IMR-90 (cell line): Measurements from ENCODE around the gene MMP3. TPM values are rescaled to one million over a fixed set of nuclear protein-coding genes. Genes with fewer than 3 reads are reported as not detected.

ENCODE experiments used
- ATAC-seq: fragments of 200-7000 bp; cut with Tn5 transposase; 2 replicates; pipeline ENCODE4 v1.9.1; 2020; ENCODE audit warnings: low read depth, mild to moderate bottlenecking, moderate library complexity
- BruUV-seq: library from RNA; stranded (reverse); fragments of 400-500 nt; replicated peaks from 2 replicates; lab custom pipeline; 2021; lab: Mats Ljungman, UMichigan
- CTCF ChIA-PET: fragments of 300-600 bp; formaldehyde crosslinking; extraction: SDS; loops from one replicate; lab custom pipeline; 2021; ENCODE audit warnings: antibody characterized with exemption; lab: Yijun Ruan, JAX
- POLR2A ChIA-PET: fragments of 300-600 bp; sonication (Branson Sonifier 250); formaldehyde crosslinking; loops from one replicate; lab custom pipeline; 2022; ENCODE audit warnings: antibody characterized with exemption; ENCODE audit not compliant: unreplicated experiment; lab: Charles Lee
- DNase-seq: peaks from one replicate; pipeline ENCODE4 v3.0.0; 2013
- H2AFZ ChIP-seq: replicated peaks from 2 replicates; pipeline ENCODE3; 2013; ENCODE audit warnings: low read length, mild to moderate bottlenecking; ENCODE audit not compliant: poor library complexity
- H2AK5ac ChIP-seq: 2 replicates; pipeline ENCODE4 v1.6.1; 2013; ENCODE audit warnings: low read depth, low read length, inconsistent platforms
- H2AK9ac ChIP-seq: replicated peaks from 2 replicates; pipeline ENCODE3; 2013; ENCODE audit warnings: mild to moderate bottlenecking, low read depth, low read length, moderate library complexity; ENCODE audit not compliant: poor library complexity
- H2BK120ac ChIP-seq: 2 replicates; pipeline ENCODE4 v1.6.1; 2013; ENCODE audit warnings: low read depth, low read length, inconsistent platforms
- H2BK15ac ChIP-seq: 3 replicates; pipeline ENCODE4 v1.6.1; 2013; ENCODE audit warnings: low read depth, low read length, inconsistent platforms
- H2BK20ac ChIP-seq: 2 replicates; pipeline ENCODE4 v1.6.1; 2013; ENCODE audit warnings: low read depth, mild to moderate bottlenecking, inconsistent platforms, low read length, moderate library complexity
- H2BK5ac ChIP-seq: 2 replicates; pipeline ENCODE4 v1.6.1; 2013; ENCODE audit warnings: mild to moderate bottlenecking, low read depth, low read length, inconsistent platforms; ENCODE audit not compliant: poor library complexity, severe bottlenecking
- H3K14ac ChIP-seq: replicated peaks from 2 replicates; pipeline ENCODE4 v1.6.1; 2013; ENCODE audit warnings: low read depth, low read length, inconsistent platforms
- H3K18ac ChIP-seq: 2 replicates; pipeline ENCODE4 v1.6.1; 2013; ENCODE audit warnings: low read depth, low read length, control low read depth
- H3K23ac ChIP-seq: 2 replicates; pipeline ENCODE4 v1.6.1; 2013; ENCODE audit warnings: low read depth, low read length, inconsistent platforms
- H3K27ac ChIP-seq: 2 replicates; pipeline ENCODE4 v1.5.1; 2013; ENCODE audit warnings: mild to moderate bottlenecking, control low read depth, low read length; ENCODE audit not compliant: insufficient read depth
- H3K27me3 ChIP-seq: 2 replicates; pipeline ENCODE4 v1.6.1; 2013; ENCODE audit warnings: low read length; ENCODE audit not compliant: control insufficient read depth, insufficient read depth
- H3K36me3 ChIP-seq: 2 replicates; pipeline ENCODE4 v1.6.1; 2013; ENCODE audit warnings: low read length, mixed read lengths; ENCODE audit not compliant: control insufficient read depth, insufficient read depth
- H3K4ac ChIP-seq: 2 replicates; pipeline ENCODE4 v1.6.1; 2013; ENCODE audit warnings: low read depth, low read length, inconsistent platforms
- H3K4me1 ChIP-seq: 2 replicates; pipeline ENCODE4 v1.6.1; 2013; ENCODE audit warnings: low read length, mixed read lengths; ENCODE audit not compliant: control insufficient read depth, insufficient read depth
- H3K4me2 ChIP-seq: 2 replicates; pipeline ENCODE4 v1.6.1; 2013; ENCODE audit warnings: low read depth, mild to moderate bottlenecking, control low read depth, low read length, moderate library complexity
- H3K4me3 ChIP-seq: 2 replicates; pipeline ENCODE4 v1.5.1; 2013; ENCODE audit warnings: low read depth, mild to moderate bottlenecking, control low read depth, low read length, moderate library complexity; ENCODE audit not compliant: insufficient read depth
- H3K56ac ChIP-seq: 2 replicates; pipeline ENCODE4 v1.6.1; 2013; ENCODE audit warnings: low read length, inconsistent platforms; ENCODE audit not compliant: insufficient read depth; ENCODE audit errors: extremely low read depth
- H3K79me1 ChIP-seq, 2 experiments: 2 replicates each; pipeline ENCODE4 v1.6.1; 2013; ENCODE audit warnings: low read length in 2 of 2, inconsistent platforms in 1 of 2, low read depth in 1 of 2
- H3K9ac ChIP-seq: 2 replicates; pipeline ENCODE4 v1.6.1; 2013; ENCODE audit warnings: low read depth, low read length, control low read depth
- H3K9me1 ChIP-seq: 2 replicates; pipeline ENCODE4 v1.6.1; 2013; ENCODE audit warnings: low read length, inconsistent platforms; ENCODE audit not compliant: insufficient read depth
- H3K9me3 ChIP-seq: 2 replicates; pipeline ENCODE4 v1.6.1; 2013; ENCODE audit warnings: low read length; ENCODE audit not compliant: control insufficient read depth, insufficient read depth
- H4K20me1 ChIP-seq: 2 replicates; pipeline ENCODE4 v1.6.1; 2013; ENCODE audit warnings: low read length, inconsistent platforms; ENCODE audit not compliant: insufficient read depth
- H4K5ac ChIP-seq: 2 replicates; pipeline ENCODE4 v1.6.1; 2013; ENCODE audit warnings: mild to moderate bottlenecking, low read depth, low read length, control low read depth
- H4K8ac ChIP-seq, 2 experiments: 2 replicates each; pipeline ENCODE4 v1.6.1; 2013; ENCODE audit warnings: low read depth in 2 of 2, low read length in 2 of 2, control low read depth in 1 of 2, inconsistent platforms in 1 of 2
- H4K91ac ChIP-seq: 2 replicates; pipeline ENCODE4 v1.6.1; 2013; ENCODE audit warnings: low read depth, low read length, inconsistent platforms; ENCODE audit not compliant: insufficient read depth
- CHD1 ChIP-seq: IDR thresholded peaks from 2 replicates; pipeline ENCODE4 v1.6.1; 2012; ENCODE audit warnings: low read depth, low read length, improper control_type of control experiment
- MAZ ChIP-seq: IDR thresholded peaks from 2 replicates; pipeline ENCODE4 v1.6.1; 2012; ENCODE audit warnings: low read depth, mild to moderate bottlenecking, low read length, improper control_type of control experiment, moderate library complexity, borderline replicate concordance
- RCOR1 ChIP-seq: IDR thresholded peaks from 2 replicates; pipeline ENCODE4 v1.6.1; 2012; ENCODE audit warnings: mild to moderate bottlenecking, low read length, improper control_type of control experiment; ENCODE audit not compliant: insufficient replicate concordance
- WGBS, 2 experiments: methylation state at CpG; one replicate each; pipeline versions ENCODE4 v1.1.5 to v1.1.7; 2013; ENCODE audit warnings: missing lambda C conversion rate in 2 of 2; ENCODE audit not compliant: insufficient read length in 1 of 2; ENCODE audit errors: extremely low coverage in 2 of 2; 5-methylcytosine and 5-hydroxymethylcytosine counted together
- dilution Hi-C: fragments of 300-500 bp; cut with HindIII; formaldehyde crosslinking; loops from one replicate; pipeline ENCODE4 v1.14.3; 2018; ENCODE audit warnings: low sequenced_read_pairs; ENCODE audit not compliant: unreplicated experiment
- in situ Hi-C: fragments of 300-500 bp; cut with MboI; formaldehyde crosslinking; loops from 3 replicates; pipeline ENCODE4 v1.14.3; 2019; ENCODE audit warnings: low sequenced_read_pairs, inconsistent platforms, mixed read lengths
- intact Hi-C: fragments of 100-400 bp; cut with micrococcal nuclease; formaldehyde crosslinking; loops from 2 replicates; pipeline ENCODE4 v1.10.0; 2022
- polyA plus RNA-seq, 3 experiments: library from polyadenylated mRNA; depleted of rRNA; stranded (reverse); fragments of >200 nt; gene quantifications; 2 replicates each; pipeline ENCODE4 v1.2.3, GENCODE V29; 2012; ENCODE audit warnings: low replicate concordance in 1 of 3
- total RNA-seq: library from RNA; depleted of rRNA; stranded (reverse); fragments of >200 nt; gene quantifications from 2 replicates; pipeline ENCODE4 v1.2.3, GENCODE V29; 2012
- TF ChIP-seq, protein P1 (sequence below): fragments of 150-350 bp; IDR thresholded peaks from 2 replicates; pipeline ENCODE4 v1.6.1; 2017; ENCODE audit warnings: mild to moderate bottlenecking, antibody characterized with exemption, low read length, low read depth

MMP3 gene
- total and polyA plus RNA-seq, 2 of the 4 experiments (the other 2 are of a cell fraction) = under 0.01 to 0.39 TPM

DNA sequence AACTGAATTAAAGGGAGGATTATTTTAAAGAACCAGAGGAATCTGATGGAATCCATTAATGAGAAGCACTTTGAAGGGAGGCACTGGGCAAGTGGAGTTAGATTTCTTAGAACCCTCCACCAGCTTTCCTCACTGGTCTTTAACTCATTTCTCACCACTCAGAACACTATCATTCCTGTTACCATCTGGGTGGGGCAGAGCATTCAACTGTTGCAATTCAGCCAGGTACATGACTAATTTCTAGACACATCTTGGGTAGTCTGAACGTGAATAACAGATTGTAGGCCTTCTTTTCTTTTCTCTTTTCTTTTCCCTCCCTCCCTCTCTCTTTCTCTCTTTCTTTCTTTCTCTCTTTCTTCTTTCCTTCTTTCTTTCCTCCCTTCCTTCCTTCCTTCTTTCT is 29.9 kb downstream of the MMP3 start:
- H3K4me2 ChIP-seq = no peak overlapping the region
- H3K23ac ChIP-seq = no peak overlapping the region
- no peaks in the 10 kb centered on the region for H3K36me3 ChIP-seq
- no peak overlapping the region for H3K27ac ChIP-seq
- no peaks in the 10 kb centered on the region for H4K20me1 ChIP-seq
- H3K56ac ChIP-seq = no peak overlapping the region
- WGBS, 2 experiments = 88% methylated on average over 1 of the region's 1 CpG; no CpG with 5 or more reads in 1 of the 2 experiments
- in situ Hi-C loops (loop anchor here (10.0 kb wide), 1 partner anchor 241 kb away; no protein-coding TSS in a partner anchor), intact Hi-C loops (loop anchor here (5.0 kb wide), 1 partner anchor 244 kb away; no protein-coding TSS in a partner anchor), dilution Hi-C loops (no loop called here)
- no peak overlapping the region for H4K91ac ChIP-seq
- no peaks in the 10 kb centered on the region for H3K9me1 ChIP-seq
- no peaks in the 10 kb centered on the region for H3K9me3 ChIP-seq
- ATAC-seq (no peak), DNase-seq (no peak)
- H3K9ac ChIP-seq = no peak overlapping the region
- H2BK20ac ChIP-seq = no peak overlapping the region
- no peak overlapping the region for H2AFZ ChIP-seq
- no peaks in the 10 kb centered on the region for H3K79me1 ChIP-seq
- no peak overlapping the region for H2BK5ac ChIP-seq
- H3K27me3 ChIP-seq = peaks cover 3% of the 10 kb centered on the region
- no peak overlapping the region for H2AK9ac ChIP-seq
- H3K4me1 ChIP-seq = no peaks in the 10 kb centered on the region
- H3K18ac ChIP-seq = no peak overlapping the region
- no peak overlapping the region for H4K8ac ChIP-seq
- H2AK5ac ChIP-seq = no peak overlapping the region
- no peak for TF ChIP-seq CHD1
- TF ChIP-seq, protein P1, sequence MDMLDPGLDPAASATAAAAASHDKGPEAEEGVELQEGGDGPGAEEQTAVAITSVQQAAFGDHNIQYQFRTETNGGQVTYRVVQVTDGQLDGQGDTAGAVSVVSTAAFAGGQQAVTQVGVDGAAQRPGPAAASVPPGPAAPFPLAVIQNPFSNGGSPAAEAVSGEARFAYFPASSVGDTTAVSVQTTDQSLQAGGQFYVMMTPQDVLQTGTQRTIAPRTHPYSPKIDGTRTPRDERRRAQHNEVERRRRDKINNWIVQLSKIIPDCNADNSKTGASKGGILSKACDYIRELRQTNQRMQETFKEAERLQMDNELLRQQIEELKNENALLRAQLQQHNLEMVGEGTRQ = no peak
- no peak for TF ChIP-seq RCOR1
- no peak for TF ChIP-seq MAZ
- ChIA-PET CTCF (no interaction called here), POLR2A (no interaction called here)
- no peak overlapping the region for H2BK15ac ChIP-seq
- no peak overlapping the region for H3K4me3 ChIP-seq
- no peak overlapping the region for H3K4ac ChIP-seq
- no peak overlapping the region for H2BK120ac ChIP-seq
- H3K14ac ChIP-seq = no peak overlapping the region
- no peak overlapping the region for H4K5ac ChIP-seq
- no TSS peak for BruUV-seq
